Suprapubic skin (tissue), 4 donors: ENCODE measurements around the gene EIF3B. TPM values are rescaled to one million over a fixed set of nuclear protein-coding genes. Genes with fewer than 3 reads are reported as not detected.

Experiments
- DNase-seq, 2 donors: peaks; one replicate each; pipeline ENCODE4 v3.0.0-alpha.2; 2019; ENCODE audit warnings: low spot score in 2 of 2
- H3K27ac ChIP-seq: fragments of 200-600 bp; sonication (generic); one replicate; pipeline ENCODE4 v1.5.1; 2019
- H3K27me3 ChIP-seq: fragments of 200-600 bp; sonication (generic); one replicate; pipeline ENCODE4 v1.5.1; 2019
- H3K36me3 ChIP-seq: fragments of 200-600 bp; sonication (generic); one replicate; pipeline ENCODE4 v1.5.1; 2019
- H3K4me1 ChIP-seq: fragments of 200-600 bp; sonication (generic); one replicate; pipeline ENCODE4 v1.5.1; 2019
- H3K4me3 ChIP-seq: fragments of 200-600 bp; sonication (generic); one replicate; pipeline ENCODE4 v1.5.1; 2019; ENCODE audit warnings: mild to moderate bottlenecking
- H3K9me3 ChIP-seq: fragments of 200-600 bp; sonication (generic); one replicate; pipeline ENCODE4 v1.5.1; 2019
- EP300 ChIP-seq: sonication (generic); formaldehyde crosslinking; IDR thresholded peaks from one replicate; pipeline ENCODE4 v1.6.1; 2017; ENCODE audit warnings: antibody characterized with exemption
- POLR2A ChIP-seq, 2 donors: fragments of 450-650 bp; IDR thresholded peaks; one replicate each; pipeline ENCODE4 v1.6.1; 2017; ENCODE audit warnings: antibody characterized with exemption in 2 of 2, mild to moderate bottlenecking in 2 of 2, moderate library complexity in 2 of 2
- POLR2AphosphoS5 ChIP-seq, 3 donors: sonication (generic); formaldehyde crosslinking; IDR thresholded peaks; one replicate each; pipeline ENCODE4 v1.6.1; 2017; ENCODE audit warnings: antibody characterized with exemption in 3 of 3
- WGBS: methylation state at CpG from one replicate; pipeline ENCODE4 v1.1.5; 2018; 5-methylcytosine and 5-hydroxymethylcytosine counted together
- total RNA-seq, 4 donors: library from RNA; depleted of rRNA; stranded (reverse); fragments of >200 nt; gene quantifications; one replicate each; pipeline ENCODE4 v1.1.0, GENCODE V29; 2016
- TF ChIP-seq, protein P1 (sequence below), 2 donors: fragments of 200-600 bp in 1 of 2; fragments of 450-650 bp in 1 of 2; sonication (generic) in 1 of 2; IDR thresholded peaks; one replicate each; pipeline ENCODE4 v1.5.1; 2016 to 2019; ENCODE audit warnings: antibody characterized with exemption in 2 of 2, mild to moderate bottlenecking in 1 of 2, moderate library complexity in 1 of 2

The EIF3B gene
- total RNA-seq, 4 donors from 2014 or later = 136 to 158 (median 139) TPM

DNA sequence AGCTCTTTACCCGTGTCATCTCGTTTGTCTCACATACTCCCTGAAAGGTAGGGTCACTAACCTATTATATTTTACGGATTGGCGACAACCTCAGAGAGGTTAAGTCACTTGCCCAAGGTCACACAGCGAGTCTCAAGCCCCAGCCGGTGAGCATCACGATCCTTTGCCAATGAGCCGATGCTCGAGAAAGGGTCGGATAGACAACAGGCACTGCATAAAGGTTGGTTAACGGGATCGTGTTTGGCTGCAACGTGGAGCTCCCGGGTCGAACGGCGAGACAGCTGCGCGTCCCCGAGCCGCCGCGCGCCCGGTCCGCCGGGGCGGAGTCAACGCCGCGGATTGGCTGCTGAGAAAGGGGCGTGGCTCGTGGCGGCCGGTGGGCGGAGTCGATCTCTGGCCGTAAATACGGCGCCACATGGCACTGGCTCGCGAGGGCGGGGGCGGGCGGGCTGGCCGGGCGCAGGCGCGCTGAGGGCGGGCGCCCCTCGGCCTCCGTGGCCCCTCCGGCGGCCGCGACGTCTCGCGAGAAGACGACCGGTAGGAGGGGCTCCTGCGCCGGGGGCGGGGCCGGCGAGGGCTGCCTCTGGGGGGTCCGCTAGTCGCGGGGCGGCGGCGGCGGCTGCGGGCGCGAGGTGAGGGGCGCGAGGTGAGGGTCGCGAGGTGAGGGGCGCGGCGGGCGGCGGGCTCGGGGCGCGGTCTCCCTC, 48.5 kb downstream of the EIF3B start, which contains the start of gene CHST12:
Gene CHST12, plus strand, starts transcription at position 598 of the 704 bp plus-strand sequence. CDS start 29,029 bp downstream, outside the sequence.
- peaks cover 65% of the 10 kb centered on the region for H3K4me1 ChIP-seq
- H3K27ac ChIP-seq = peak within 1 kb of the TSS; percentile 81
- peak in 1 of 3 donors; percentile 60 for TF ChIP-seq POLR2AphosphoS5 (IDR thresholded peaks at IDR 0.05)
- TF ChIP-seq POLR2A (IDR thresholded peaks at IDR 0.05) = no peak
- no peak for TF ChIP-seq EP300
- TF ChIP-seq, protein P1, sequence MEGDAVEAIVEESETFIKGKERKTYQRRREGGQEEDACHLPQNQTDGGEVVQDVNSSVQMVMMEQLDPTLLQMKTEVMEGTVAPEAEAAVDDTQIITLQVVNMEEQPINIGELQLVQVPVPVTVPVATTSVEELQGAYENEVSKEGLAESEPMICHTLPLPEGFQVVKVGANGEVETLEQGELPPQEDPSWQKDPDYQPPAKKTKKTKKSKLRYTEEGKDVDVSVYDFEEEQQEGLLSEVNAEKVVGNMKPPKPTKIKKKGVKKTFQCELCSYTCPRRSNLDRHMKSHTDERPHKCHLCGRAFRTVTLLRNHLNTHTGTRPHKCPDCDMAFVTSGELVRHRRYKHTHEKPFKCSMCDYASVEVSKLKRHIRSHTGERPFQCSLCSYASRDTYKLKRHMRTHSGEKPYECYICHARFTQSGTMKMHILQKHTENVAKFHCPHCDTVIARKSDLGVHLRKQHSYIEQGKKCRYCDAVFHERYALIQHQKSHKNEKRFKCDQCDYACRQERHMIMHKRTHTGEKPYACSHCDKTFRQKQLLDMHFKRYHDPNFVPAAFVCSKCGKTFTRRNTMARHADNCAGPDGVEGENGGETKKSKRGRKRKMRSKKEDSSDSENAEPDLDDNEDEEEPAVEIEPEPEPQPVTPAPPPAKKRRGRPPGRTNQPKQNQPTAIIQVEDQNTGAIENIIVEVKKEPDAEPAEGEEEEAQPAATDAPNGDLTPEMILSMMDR (IDR thresholded peaks at IDR 0.05) = no peak
- peak; percentile 95 for DNase-seq
- no peaks in the 10 kb centered on the region for H3K9me3 ChIP-seq
- no peaks in the 10 kb centered on the region for H3K27me3 ChIP-seq
- H3K4me3 ChIP-seq = peak within 1 kb of the TSS; percentile 79
- 15% methylated on average over 5 of the region's 89 CpGs for WGBS
- no peaks in the 10 kb centered on the region for H3K36me3 ChIP-seq

- Histone ChIP-seq H3K36me3 (no peaks in the 10 kb centered on the region), H3K27me3 (no peaks in the 10 kb centered on the region), H3K27ac (peak overlapping the region; percentile 81), H3K4me1 (peaks cover 70% of the 10 kb centered on the region), H3K4me3 (peak overlapping the region; percentile 79), H3K9me3 (no peaks in the 10 kb centered on the region)
- no peak for TF ChIP-seq POLR2A (IDR thresholded peaks at IDR 0.05)
- TF ChIP-seq, protein P1 (IDR thresholded peaks at IDR 0.05) = no peak
- TF ChIP-seq EP300 = no peak
- TF ChIP-seq POLR2AphosphoS5 (IDR thresholded peaks at IDR 0.05) = no peak
- WGBS = 2% methylated on average over 13 of the region's 71 CpGs
- no peak for DNase-seq
Observed at GRCh38 chr7:2403718-2404648, 49.4 kb downstream of the EIF3B start.

GRCh38 chr7:2404714-2405119, 50.1 kb downstream of the EIF3B start:
- DNase-seq = no peak
- H3K27me3 ChIP-seq = no peaks in the 10 kb centered on the region
- TF ChIP-seq POLR2A (IDR thresholded peaks at IDR 0.05) (no peak), EP300 (no peak), POLR2AphosphoS5 (IDR thresholded peaks at IDR 0.05) (no peak)
- TF ChIP-seq, protein P1 (IDR thresholded peaks at IDR 0.05) = no peak
- H3K36me3 ChIP-seq = no peaks in the 10 kb centered on the region
- WGBS = 57% methylated on average over 10 of the region's 12 CpGs
- peaks cover 67% of the 10 kb centered on the region for H3K4me1 ChIP-seq
- no peaks in the 10 kb centered on the region for H3K9me3 ChIP-seq
- H3K4me3 ChIP-seq = peak overlapping the region; percentile 79
- no peak overlapping the region for H3K27ac ChIP-seq

DNA sequence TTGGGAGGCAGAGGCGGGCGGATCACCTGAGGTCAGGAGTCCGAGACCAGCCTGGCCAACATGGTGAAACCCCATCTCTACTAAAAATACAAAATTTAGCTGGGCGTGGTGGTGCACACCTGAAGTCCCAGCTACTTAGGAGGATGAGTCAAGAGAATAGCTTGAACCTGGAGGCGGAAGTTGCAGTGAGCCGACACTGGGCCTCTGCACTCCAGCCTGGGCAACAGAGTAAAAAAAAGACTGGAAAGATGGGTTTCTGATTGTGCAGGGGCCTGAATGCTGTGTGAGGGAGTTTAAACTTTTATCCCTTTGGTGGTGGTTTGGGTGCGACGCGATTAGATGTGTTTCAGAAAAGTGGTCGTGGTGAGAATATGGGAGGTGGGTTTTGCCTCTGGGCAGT, 50.6 kb downstream of the EIF3B start:
- Histone ChIP-seq H3K9me3 (no peaks in the 10 kb centered on the region), H3K27me3 (no peaks in the 10 kb centered on the region), H3K4me1 (peaks cover 66% of the 10 kb centered on the region), H3K27ac (no peak overlapping the region), H3K4me3 (no peak overlapping the region), H3K36me3 (no peaks in the 10 kb centered on the region)
- DNase-seq = no peak
- no peak for TF ChIP-seq POLR2AphosphoS5 (IDR thresholded peaks at IDR 0.05)
- TF ChIP-seq, protein P1 (IDR thresholded peaks at IDR 0.05) = no peak
- no peak for TF ChIP-seq EP300
- no peak for TF ChIP-seq POLR2A (IDR thresholded peaks at IDR 0.05)
- 91% methylated on average over 10 of the region's 10 CpGs for WGBS
